Neural cell (in vitro differentiated cells): ENCODE results near the gene WFDC1.

Experiments
- EP300 ChIP-seq: fragments of 450-650 bp; conservative IDR thresholded peaks from 2 replicates; pipeline ENCODE4 v1.6.1; 2014; ENCODE audit warnings: antibody characterized with exemption, mild to moderate bottlenecking, moderate library complexity; ENCODE audit not compliant: poor library complexity, severe bottlenecking
- MXI1 ChIP-seq: fragments of 450-650 bp; conservative IDR thresholded peaks from 2 replicates; pipeline ENCODE4 v1.6.1; 2014; ENCODE audit warnings: antibody characterized with exemption, mild to moderate bottlenecking; ENCODE audit not compliant: poor library complexity, severe bottlenecking
- POLR2AphosphoS5 ChIP-seq: IDR thresholded peaks from 2 replicates; pipeline ENCODE4 v1.6.1; 2012
- RAD21 ChIP-seq: fragments of 450-650 bp; conservative IDR thresholded peaks from 2 replicates; pipeline ENCODE4 v1.6.1; 2014; ENCODE audit warnings: antibody characterized with exemption, mild to moderate bottlenecking, moderate library complexity
- TAF1 ChIP-seq: IDR thresholded peaks from 2 replicates; pipeline ENCODE4 v1.6.1; 2012; ENCODE audit warnings: low read depth
- TF ChIP-seq, protein P1 (sequence below): IDR thresholded peaks from 2 replicates; pipeline ENCODE4 v1.6.1; 2012; ENCODE audit warnings: borderline replicate concordance
- TF ChIP-seq, protein P2 (sequence below): fragments of 450-650 bp; IDR thresholded peaks from 2 replicates; pipeline ENCODE4 v1.5.1; 2014; ENCODE audit warnings: antibody characterized with exemption, mild to moderate bottlenecking, moderate library complexity; ENCODE audit not compliant: poor library complexity, severe bottlenecking

DNA sequence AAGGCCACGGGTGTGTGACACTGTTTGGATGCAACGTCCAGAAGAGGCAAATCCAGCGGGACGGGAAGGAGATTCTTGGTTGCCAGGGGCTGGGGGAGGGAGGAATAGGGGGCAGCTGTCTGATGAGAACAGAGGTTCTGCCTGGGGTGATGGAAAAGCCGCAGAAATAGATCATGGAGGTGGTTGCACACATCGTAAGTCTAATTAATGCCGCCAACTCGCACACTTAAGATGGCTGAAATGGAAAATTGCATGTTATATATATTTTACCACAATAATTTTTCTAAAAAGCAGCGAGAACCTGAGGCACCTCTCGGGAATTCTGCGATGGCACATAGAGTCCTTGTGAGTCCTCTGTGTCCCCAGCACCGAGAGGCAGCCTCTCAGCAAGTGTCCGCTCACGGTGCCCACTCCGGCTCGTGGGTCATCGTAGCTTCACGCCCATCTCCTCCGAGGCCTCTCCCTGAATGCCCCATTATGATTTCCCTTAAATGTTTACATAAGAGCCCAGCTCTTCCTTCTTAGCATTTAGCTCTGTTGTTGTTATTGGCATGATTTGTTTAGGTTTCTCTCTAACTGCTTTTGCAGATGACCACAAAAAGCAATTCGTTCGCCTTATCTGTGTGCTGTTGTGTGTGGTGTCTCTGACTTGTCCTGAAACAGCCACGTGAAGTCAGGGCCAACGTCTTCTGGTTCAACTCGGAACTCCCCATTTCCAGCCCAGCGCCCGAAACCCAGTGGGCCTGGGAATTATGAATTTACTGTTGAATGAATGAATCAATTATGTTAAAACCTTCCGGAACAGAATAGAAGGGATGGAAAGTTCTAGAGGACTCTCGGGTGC, 7.7 kb downstream of the WFDC1 start:
- TF ChIP-seq, protein P1, sequence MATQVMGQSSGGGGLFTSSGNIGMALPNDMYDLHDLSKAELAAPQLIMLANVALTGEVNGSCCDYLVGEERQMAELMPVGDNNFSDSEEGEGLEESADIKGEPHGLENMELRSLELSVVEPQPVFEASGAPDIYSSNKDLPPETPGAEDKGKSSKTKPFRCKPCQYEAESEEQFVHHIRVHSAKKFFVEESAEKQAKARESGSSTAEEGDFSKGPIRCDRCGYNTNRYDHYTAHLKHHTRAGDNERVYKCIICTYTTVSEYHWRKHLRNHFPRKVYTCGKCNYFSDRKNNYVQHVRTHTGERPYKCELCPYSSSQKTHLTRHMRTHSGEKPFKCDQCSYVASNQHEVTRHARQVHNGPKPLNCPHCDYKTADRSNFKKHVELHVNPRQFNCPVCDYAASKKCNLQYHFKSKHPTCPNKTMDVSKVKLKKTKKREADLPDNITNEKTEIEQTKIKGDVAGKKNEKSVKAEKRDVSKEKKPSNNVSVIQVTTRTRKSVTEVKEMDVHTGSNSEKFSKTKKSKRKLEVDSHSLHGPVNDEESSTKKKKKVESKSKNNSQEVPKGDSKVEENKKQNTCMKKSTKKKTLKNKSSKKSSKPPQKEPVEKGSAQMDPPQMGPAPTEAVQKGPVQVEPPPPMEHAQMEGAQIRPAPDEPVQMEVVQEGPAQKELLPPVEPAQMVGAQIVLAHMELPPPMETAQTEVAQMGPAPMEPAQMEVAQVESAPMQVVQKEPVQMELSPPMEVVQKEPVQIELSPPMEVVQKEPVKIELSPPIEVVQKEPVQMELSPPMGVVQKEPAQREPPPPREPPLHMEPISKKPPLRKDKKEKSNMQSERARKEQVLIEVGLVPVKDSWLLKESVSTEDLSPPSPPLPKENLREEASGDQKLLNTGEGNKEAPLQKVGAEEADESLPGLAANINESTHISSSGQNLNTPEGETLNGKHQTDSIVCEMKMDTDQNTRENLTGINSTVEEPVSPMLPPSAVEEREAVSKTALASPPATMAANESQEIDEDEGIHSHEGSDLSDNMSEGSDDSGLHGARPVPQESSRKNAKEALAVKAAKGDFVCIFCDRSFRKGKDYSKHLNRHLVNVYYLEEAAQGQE, result no peak
- TF ChIP-seq, protein P2, sequence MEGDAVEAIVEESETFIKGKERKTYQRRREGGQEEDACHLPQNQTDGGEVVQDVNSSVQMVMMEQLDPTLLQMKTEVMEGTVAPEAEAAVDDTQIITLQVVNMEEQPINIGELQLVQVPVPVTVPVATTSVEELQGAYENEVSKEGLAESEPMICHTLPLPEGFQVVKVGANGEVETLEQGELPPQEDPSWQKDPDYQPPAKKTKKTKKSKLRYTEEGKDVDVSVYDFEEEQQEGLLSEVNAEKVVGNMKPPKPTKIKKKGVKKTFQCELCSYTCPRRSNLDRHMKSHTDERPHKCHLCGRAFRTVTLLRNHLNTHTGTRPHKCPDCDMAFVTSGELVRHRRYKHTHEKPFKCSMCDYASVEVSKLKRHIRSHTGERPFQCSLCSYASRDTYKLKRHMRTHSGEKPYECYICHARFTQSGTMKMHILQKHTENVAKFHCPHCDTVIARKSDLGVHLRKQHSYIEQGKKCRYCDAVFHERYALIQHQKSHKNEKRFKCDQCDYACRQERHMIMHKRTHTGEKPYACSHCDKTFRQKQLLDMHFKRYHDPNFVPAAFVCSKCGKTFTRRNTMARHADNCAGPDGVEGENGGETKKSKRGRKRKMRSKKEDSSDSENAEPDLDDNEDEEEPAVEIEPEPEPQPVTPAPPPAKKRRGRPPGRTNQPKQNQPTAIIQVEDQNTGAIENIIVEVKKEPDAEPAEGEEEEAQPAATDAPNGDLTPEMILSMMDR, result no peak
- TF ChIP-seq MXI1, result no peak
- no peak for TF ChIP-seq TAF1
- no peak for TF ChIP-seq EP300
- no peak for TF ChIP-seq POLR2AphosphoS5
- no peak for TF ChIP-seq RAD21
